Keratinocyte (primary cell): ENCODE data around the gene GABRB1.

Source experiments
- CTCF ChIP-seq, 3 experiments: IDR thresholded peaks in 1 of 3; conservative IDR thresholded peaks in 1 of 3; optimal IDR thresholded peaks in 1 of 3; 2 replicates in 2 of 3; 3 replicates in 1 of 3; pipeline versions ENCODE3 to v1.5.1; 2011; ENCODE audit warnings: low read length in 3 of 3, mild to moderate bottlenecking in 3 of 3, moderate library complexity in 2 of 3, control low read depth in 1 of 3, inconsistent platforms in 1 of 3; ENCODE audit not compliant: insufficient read depth in 2 of 3; ENCODE audit errors: extremely low read depth in 1 of 3
- EZH2 ChIP-seq: IDR thresholded peaks from one replicate; pipeline ENCODE4 v1.6.1; 2012; ENCODE audit warnings: inconsistent platforms, mild to moderate bottlenecking, low read length, moderate library complexity

DNA sequence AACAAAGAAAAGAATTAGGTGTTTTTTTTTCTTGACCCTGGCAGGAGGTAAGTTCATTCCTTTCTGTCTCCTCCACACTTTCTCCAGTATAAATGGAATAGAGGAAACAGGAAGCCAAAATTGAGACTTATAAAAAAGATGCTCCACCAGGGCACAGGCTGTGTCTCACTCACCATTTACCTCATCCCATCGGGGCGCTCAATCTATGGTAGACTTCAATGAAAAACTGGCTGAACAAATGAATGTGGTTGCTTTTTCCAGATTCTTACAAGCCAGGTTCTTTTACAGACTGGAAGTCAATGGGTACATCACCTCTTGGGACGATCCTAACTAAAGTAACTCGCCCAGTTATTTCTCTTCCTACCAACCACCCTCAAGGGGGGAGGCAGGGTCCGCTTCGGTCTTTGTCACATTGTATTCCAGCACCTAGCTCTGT, 431.4 kb downstream of the GABRB1 start:
- TF ChIP-seq CTCF (optimal IDR thresholded peaks at IDR 0.05 in 1 of 3, IDR thresholded peaks at IDR 0.05 in 1 of 3, conservative IDR thresholded peaks at IDR 0.05 in 1 of 3; ENCODE audit: extremely low read depth in 1 of 3, insufficient read depth in 2 of 3, low read length in 3 of 3) (no peak), EZH2 (no peak)
